Iris pigment epithelial cell (primary cell): Measurements from ENCODE around the gene TBC1D16.
"Not testable (repeated sequence)": the region's sequence is repeated elsewhere in the genome, so short reads cannot be mapped to it uniquely, and the experiment has no call there.

Experiments
- DNase-seq: peaks from one replicate; pipeline ENCODE4 v3.0.0-alpha.2; 2011; ENCODE audit warnings: low read depth

TBC1D16 gene

GRCh38 chr17:79974566-79975497, 60.8 kb downstream of the TBC1D16 start:
- DNase-seq: no peak

GRCh38 chr17:79971651-79972050, 64.0 kb downstream of the TBC1D16 start:
- no peak for DNase-seq

GRCh38 chr17:79970576-79971068, 65.0 kb downstream of the TBC1D16 start:
- peak; percentile 44 for DNase-seq

DNA sequence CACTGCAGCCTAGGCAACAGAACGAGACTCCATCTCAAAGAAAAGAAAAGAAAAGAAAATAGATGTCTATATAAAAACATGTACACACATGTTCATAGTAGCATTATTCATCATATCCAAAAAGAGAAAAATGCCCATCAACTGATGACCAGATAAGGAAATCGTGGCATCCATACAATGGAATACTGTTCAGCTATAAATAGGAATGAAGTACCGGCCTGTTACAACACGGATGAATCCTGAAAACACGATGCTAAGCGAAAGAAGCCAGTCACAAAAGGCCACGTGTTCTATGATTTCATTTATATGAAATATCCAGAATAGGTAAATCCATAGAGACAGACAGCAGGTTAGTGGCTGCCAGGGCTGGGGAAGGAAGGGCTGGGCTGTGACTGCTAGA, 65.8 kb downstream of the TBC1D16 start:
- DNase-seq: no peak

DNA sequence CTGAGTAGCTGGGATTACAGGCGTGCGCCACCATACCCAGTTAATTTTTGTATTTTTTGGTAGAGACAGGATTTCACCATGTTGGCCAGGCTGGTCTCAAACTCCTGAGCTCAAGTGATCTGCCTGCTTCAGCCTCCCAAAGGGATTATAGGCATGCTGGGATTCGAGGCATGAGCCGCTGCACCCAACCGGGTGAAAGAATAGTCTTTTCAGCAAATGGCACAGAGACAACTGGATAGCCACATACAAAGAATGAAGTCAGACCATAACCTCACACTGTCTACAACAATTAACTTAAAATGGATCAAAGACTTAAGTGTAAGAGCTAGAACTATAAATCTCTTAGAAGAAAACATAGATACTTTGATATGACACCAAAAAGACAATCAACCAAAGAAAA, 67.6 kb downstream of the TBC1D16 start:
- no peak for DNase-seq

- DNase-seq: peak; percentile 76
These were observed 69.0 kb downstream of the TBC1D16 start for GRCh38 chr17:79966681-79967080.

GRCh38 chr17:79965806-79966205, 69.9 kb downstream of the TBC1D16 start:
- no peak for DNase-seq

GRCh38 chr17:79962467-79962866, 73.2 kb downstream of the TBC1D16 start:
- DNase-seq: not testable (repeated sequence)

- not testable (repeated sequence) for DNase-seq
These were observed 74.1 kb downstream of the TBC1D16 start for GRCh38 chr17:79961567-79961966.

GRCh38 chr17:79960788-79961522, 74.7 kb downstream of the TBC1D16 start:
- DNase-seq: peak; percentile 56

- DNase-seq: no peak
These were observed 76.6 kb downstream of the TBC1D16 start for GRCh38 chr17:79959042-79959441.

DNA sequence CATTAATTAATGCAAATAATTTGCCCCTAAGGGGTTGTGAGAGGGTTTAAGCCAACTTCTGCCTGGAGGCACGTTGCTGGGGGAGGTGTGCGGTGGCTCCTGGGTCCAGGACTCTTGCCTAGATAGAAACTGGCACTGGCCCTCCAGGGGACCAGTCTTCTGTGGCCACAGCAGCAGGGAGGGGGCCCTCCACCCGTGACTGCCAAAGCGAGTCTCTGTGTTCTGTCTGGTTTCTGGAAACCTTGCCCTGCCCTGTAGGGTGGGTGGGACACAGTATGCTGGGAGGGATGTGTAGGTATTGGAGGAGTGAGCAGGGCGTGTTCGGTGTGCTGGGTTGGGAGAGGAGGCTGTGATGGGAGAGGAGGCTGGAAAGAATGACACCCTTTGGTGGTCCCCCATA, 78.8 kb downstream of the TBC1D16 start:
- no peak for DNase-seq

GRCh38 chr17:79956441-79956735, 79.3 kb downstream of the TBC1D16 start:
- DNase-seq: not testable (repeated sequence)

GRCh38 chr17:79955691-79956440, 79.8 kb downstream of the TBC1D16 start:
- no peak for DNase-seq

GRCh38 chr17:79955167-79955549, 80.5 kb downstream of the TBC1D16 start:
- DNase-seq: no peak

GRCh38 chr17:79954281-79955166, 81.1 kb downstream of the TBC1D16 start:
- no peak for DNase-seq

DNA sequence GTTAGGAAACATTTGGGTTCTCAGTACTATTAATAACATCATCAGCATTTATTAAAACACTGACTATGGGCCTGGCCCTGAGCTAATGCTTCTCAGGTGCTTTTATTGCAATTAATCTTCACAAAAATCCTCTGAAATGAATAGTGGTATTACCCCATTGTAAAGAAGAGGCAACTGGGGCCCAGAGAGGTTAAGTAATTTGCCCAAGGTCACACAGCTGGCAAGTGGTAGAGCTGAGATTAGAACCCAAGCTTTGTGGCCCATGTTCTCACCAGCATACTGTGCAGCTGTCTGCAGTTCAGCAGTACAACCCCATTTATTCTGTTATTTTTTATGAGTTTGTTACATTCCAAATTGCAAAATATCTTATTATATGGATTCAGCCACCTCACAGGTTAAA, 82.3 kb downstream of the TBC1D16 start:
- no peak for DNase-seq

DNA sequence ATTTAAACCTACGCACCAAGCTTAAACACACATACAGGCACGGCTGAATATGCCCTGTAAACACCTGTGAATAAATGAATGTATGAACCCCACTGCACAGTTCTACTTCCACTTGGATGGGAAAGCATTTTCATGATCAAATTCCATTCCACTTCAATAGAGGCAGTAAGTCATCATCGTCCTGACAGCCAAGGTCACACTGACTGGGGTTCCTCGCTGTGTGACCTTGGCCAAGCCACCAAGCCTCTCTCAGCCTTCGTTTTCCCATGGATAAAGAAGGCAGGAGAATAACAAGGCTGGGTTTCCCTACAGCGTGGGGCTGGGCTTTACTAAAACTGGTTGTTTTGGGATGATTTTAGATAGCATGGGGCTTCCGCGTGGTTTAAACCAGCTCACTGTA, 82.8 kb downstream of the TBC1D16 start:
- DNase-seq: no peak

DNA sequence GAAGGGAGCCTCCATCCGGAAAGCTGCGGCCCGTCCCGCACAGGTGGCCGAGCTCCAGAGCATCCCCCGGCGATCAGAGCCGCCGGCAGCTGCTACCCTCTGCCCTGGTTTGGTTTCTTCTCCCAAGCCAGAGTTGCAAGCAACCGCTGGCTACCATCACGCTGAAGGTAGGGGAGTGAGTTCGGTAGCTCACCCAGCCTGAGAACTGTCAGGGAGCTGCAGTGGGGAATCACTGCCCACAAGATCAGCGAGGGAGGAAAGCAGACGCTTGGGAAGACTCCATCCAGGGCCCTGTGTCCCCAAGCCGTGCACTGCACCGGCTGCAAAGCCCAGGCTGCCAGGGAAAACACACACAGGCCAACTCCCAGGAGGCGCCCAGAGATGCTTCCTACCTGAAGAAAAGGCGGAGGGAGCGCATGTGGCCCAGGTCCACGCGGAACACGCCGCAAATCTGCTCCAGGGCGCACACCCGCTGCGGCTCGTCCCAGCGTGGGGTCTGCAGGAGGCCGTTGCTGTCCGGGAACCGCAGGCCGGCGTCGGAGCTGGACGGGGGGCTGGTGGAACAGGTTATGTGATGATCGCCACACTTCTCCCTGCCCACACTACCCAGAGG, 83.3 kb downstream of the TBC1D16 start:
- no peak for DNase-seq

DNA sequence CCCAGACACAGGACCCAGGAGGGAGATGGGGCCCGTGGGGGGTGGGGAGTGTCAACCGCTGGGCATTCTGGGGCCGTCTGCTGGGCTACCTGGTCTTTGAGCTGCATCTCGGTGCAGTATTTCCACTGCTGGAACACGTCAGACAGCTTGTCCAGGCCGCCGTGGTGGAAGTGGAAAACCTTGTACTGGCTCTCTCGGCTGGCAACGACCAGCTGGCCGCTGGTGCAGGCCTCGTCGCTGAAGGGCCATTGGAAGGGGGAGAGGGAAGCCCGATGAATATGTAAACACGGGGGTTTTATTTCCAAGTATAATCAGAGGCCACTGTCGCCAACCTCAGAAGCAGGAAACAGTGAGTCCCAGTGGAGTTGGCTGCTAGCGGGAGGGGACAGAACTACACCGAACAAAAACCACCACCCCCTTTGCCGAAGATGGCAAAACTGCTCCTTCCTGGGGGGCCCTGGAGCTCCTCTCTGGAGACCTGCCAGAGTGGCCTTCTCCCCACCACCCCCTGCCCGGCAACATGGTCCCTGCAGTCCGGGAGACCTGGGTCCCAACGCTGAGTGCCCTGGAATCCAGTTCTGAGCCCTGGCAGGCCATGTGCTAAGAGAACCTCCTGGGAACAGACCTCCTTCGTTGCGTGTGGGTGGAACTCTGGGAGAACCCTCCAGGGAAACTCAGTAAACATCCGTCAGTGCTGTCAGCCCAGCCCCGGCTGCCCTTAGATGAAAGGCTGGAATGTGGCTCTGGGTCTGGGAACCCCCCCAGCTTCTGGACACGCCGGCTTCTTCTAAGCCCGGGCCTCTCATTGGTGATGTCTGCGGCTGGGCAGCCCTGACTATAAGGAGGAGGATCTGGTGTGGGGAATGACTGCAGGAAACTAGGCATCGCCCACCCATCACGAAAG, 84.1 kb downstream of the TBC1D16 start:
- DNase-seq: peak; percentile 95
